HepG2 (cell line): ENCODE results near the gene TSPAN18. TPM values are rescaled to one million over a fixed set of nuclear protein-coding genes. Genes with fewer than 3 reads are reported as not detected.

ENCODE experiments used
- ATAC-seq: fragments of 200-7000 bp; cut with Tn5 transposase; 3 replicates; pipeline ENCODE4 v1.9.1; 2020; ENCODE audit warnings: mild to moderate bottlenecking, moderate library complexity
- BruUV-seq: library from RNA; stranded (reverse); fragments of 400-500 nt; replicated peaks from 2 replicates; lab custom pipeline; 2021; lab: Mats Ljungman, UMichigan
- CTCF ChIA-PET: fragments of 300-600 bp; formaldehyde crosslinking; extraction: SDS; loops from one replicate; lab custom pipeline; 2021; ENCODE audit warnings: low total read pairs, inconsistent platforms, low intra/inter-chr PET ratio; lab: Yijun Ruan, JAX
- POLR2A ChIA-PET: fragments of 350-600 bp; sonication (Branson Sonifier 250); formaldehyde crosslinking; loops from one replicate; lab custom pipeline; 2020; ENCODE audit warnings: antibody characterized with exemption, inconsistent platforms; lab: Yijun Ruan, JAX
- DNase-seq: peaks from one replicate; pipeline ENCODE4 v3.0.0-alpha.2; 2015; ENCODE audit warnings: low spot score
- FAIRE-seq: peaks from 3 replicates; lab custom pipeline; 2011; peaks lifted over from hg19 to GRCh38; lab: Jason Lieb, UNC
- H2AFZ ChIP-seq: one replicate; pipeline ENCODE4 v1.6.1; 2011; ENCODE audit warnings: low read length, inconsistent platforms
- H3K27ac ChIP-seq: fragments of 300-600 bp; 3 replicates; pipeline ENCODE4 v1.8.0; 2011; ENCODE audit warnings: mixed run types, mild to moderate bottlenecking, mixed read lengths, low read length, inconsistent platforms; ENCODE audit not compliant: insufficient read depth; ENCODE audit errors: extremely low read length
- H3K27me3 ChIP-seq, 2 experiments: fragments of 200-600 bp in 1 of 2; 2 replicates in 1 of 2; 3 replicates in 1 of 2; pipeline versions ENCODE4 v1.6.0 to v1.8.0; 2011; ENCODE audit warnings: low read length in 2 of 2, mild to moderate bottlenecking in 2 of 2, moderate library complexity in 2 of 2, inconsistent platforms in 1 of 2; ENCODE audit not compliant: insufficient read depth in 2 of 2, control insufficient read depth in 1 of 2
- H3K36me3 ChIP-seq, 2 experiments: fragments of 200-600 bp in 1 of 2; replicated peaks in 1 of 2; 2 replicates in 1 of 2; 3 replicates in 1 of 2; pipeline versions ENCODE4 v1.5.1 to v1.8.0; 2011; ENCODE audit warnings: low read length in 2 of 2, inconsistent platforms in 1 of 2; ENCODE audit not compliant: insufficient read depth in 2 of 2, control insufficient read depth in 1 of 2
- H3K4me1 ChIP-seq: 2 replicates; pipeline ENCODE4 v1.5.1; 2012; ENCODE audit warnings: low read length, inconsistent platforms; ENCODE audit not compliant: insufficient read depth
- H3K4me2 ChIP-seq: 2 replicates; pipeline ENCODE4 v1.6.0; 2011; ENCODE audit warnings: low read depth, low read length, inconsistent platforms
- H3K4me3 ChIP-seq, 3 experiments: fragments of 200-600 bp in 1 of 3; sonication (generic), shearing (Covaris generic) in 1 of 3; replicated peaks in 1 of 3; 2 replicates each; pipeline ENCODE4 v1.5.1; 2011 to 2016; ENCODE audit warnings: low read length in 3 of 3, inconsistent platforms in 2 of 3, low read depth in 2 of 3, mild to moderate bottlenecking in 2 of 3, control low read depth in 1 of 3, mixed read lengths in 1 of 3; ENCODE audit not compliant: insufficient read depth in 1 of 3
- H3K79me2 ChIP-seq: one replicate; pipeline ENCODE4 v1.6.1; 2011; ENCODE audit warnings: low read length, inconsistent platforms; ENCODE audit not compliant: insufficient read depth
- H3K9ac ChIP-seq: 2 replicates; pipeline ENCODE4 v1.6.0; 2011; ENCODE audit warnings: mild to moderate bottlenecking, low read depth, low read length, inconsistent platforms; ENCODE audit not compliant: insufficient read depth
- H3K9me3 ChIP-seq: 2 replicates; pipeline ENCODE4 v1.5.1; 2012; ENCODE audit warnings: mild to moderate bottlenecking, low read length
- H4K20me1 ChIP-seq: 2 replicates; pipeline ENCODE4 v1.6.0; 2011; ENCODE audit warnings: inconsistent platforms, mild to moderate bottlenecking, low read length, moderate library complexity; ENCODE audit not compliant: insufficient read depth
- ADNP ChIP-seq: sonication (generic); formaldehyde crosslinking; IDR thresholded peaks from 2 replicates; pipeline ENCODE4 v1.4.0; 2020; ENCODE audit warnings: missing genetic modification reagents
- ELF1 ChIP-seq: sonication (generic); formaldehyde crosslinking; IDR thresholded peaks from 2 replicates; pipeline ENCODE4 v1.4.0; 2020; ENCODE audit warnings: missing genetic modification reagents
- GABPB1 ChIP-seq: IDR thresholded peaks from 2 replicates; pipeline ENCODE4 v1.6.1; 2016; ENCODE audit warnings: mild to moderate bottlenecking, missing genetic modification reagents, moderate library complexity, missing compliant biosample characterization
- GPBP1L1 ChIP-seq: sonication (generic); formaldehyde crosslinking; IDR thresholded peaks from 2 replicates; pipeline ENCODE4 v1.5.0; 2020; ENCODE audit warnings: mild to moderate bottlenecking, missing genetic modification reagents
- MAFG ChIP-seq: sonication (generic); formaldehyde crosslinking; IDR thresholded peaks from 2 replicates; pipeline ENCODE4 v1.5.1; 2020; ENCODE audit warnings: mild to moderate bottlenecking, missing genetic modification reagents
- MYC ChIP-seq: sonication (generic); formaldehyde crosslinking; IDR thresholded peaks from 2 replicates; pipeline ENCODE4 v1.9.0; 2021; ENCODE audit warnings: missing genetic modification reagents, borderline replicate concordance
- NFIC ChIP-seq: IDR thresholded peaks from 2 replicates; pipeline ENCODE4 v1.6.1; 2012; ENCODE audit warnings: mild to moderate bottlenecking, low read length, inconsistent platforms
- REXO4 ChIP-seq: sonication (generic); formaldehyde crosslinking; IDR thresholded peaks from 2 replicates; pipeline ENCODE4 v1.8.0; 2022; ENCODE audit warnings: missing genetic modification reagents, mild to moderate bottlenecking, borderline replicate concordance
- SSRP1 ChIP-seq: IDR thresholded peaks from 2 replicates; pipeline ENCODE4 v1.6.1; 2016; ENCODE audit warnings: control low read depth
- ZBTB7A ChIP-seq: sonication (generic); formaldehyde crosslinking; IDR thresholded peaks from 2 replicates; pipeline ENCODE4 v1.8.0; 2022; ENCODE audit warnings: mild to moderate bottlenecking, missing genetic modification reagents
- ZFP62 ChIP-seq: sonication (generic); formaldehyde crosslinking; IDR thresholded peaks from 2 replicates; pipeline ENCODE4 v1.4.0; 2020; ENCODE audit warnings: missing genetic modification reagents
- ZNF724P ChIP-seq: sonication (generic); formaldehyde crosslinking; IDR thresholded peaks from 2 replicates; pipeline ENCODE4 v1.8.0; 2022; ENCODE audit warnings: missing genetic modification reagents, borderline replicate concordance
- ZNF891 ChIP-seq: sonication (generic); formaldehyde crosslinking; IDR thresholded peaks from 2 replicates; pipeline ENCODE4 v1.5.0; 2020; ENCODE audit warnings: mild to moderate bottlenecking, missing genetic modification reagents
- WGBS: methylation state at CpG from one replicate; pipeline ENCODE4 v1.1.6; 2017; ENCODE audit warnings: low lambda C conversion rate; 5-methylcytosine and 5-hydroxymethylcytosine counted together
- in situ Hi-C: cut with HindIII; loops from 2 replicates; pipeline ENCODE4 v1.10.0; 2017; ENCODE audit warnings: low pct_unique_long_range_greater_than_20kb; ENCODE audit not compliant: extremely low pct_ligation_motif_present
- intact Hi-C: fragments of 100-400 bp; cut with micrococcal nuclease; formaldehyde crosslinking; loops from one replicate; pipeline ENCODE4 v1.10.0; 2022; ENCODE audit not compliant: unreplicated experiment
- polyA plus RNA-seq, 8 experiments: library from polyadenylated mRNA; depleted of rRNA in 3 of 8; stranded (reverse) in 7 of 8; unstranded in 1 of 8; fragments of >200 nt; fragmentation: Illumina TruSeq in 4 of 8; extraction: Trizol in 4 of 8; gene quantifications; 2 replicates each; pipeline versions ENCODE4 v1.2.1 to v1.2.3, GENCODE V29; 2011 to 2016; ENCODE audit warnings: low read depth in 4 of 8, missing spikeins in 1 of 8, mixed read lengths in 1 of 8; ENCODE audit not compliant: insufficient read depth in 1 of 8
- total RNA-seq, 5 experiments: library from RNA; depleted of rRNA; stranded (reverse); fragments of >200 nt; fragmentation: Illumina TruSeq; extraction: Trizol; gene quantifications; 2 replicates each; pipeline ENCODE4 v1.2.3, GENCODE V29; 2016; ENCODE audit warnings: low read depth in 1 of 5

Gene TSPAN18
- total and polyA plus RNA-seq, 2 of the 13 experiments (the other 11 are each of a cell fraction or from before 2014, with no cell fraction given): not detected

GRCh38 chr11:44690651-44691050, 36.1 kb upstream of the TSPAN18 start:
- Histone ChIP-seq H3K4me2 (no peak overlapping the region), H2AFZ (no peak overlapping the region), H3K27me3 (peaks cover 0 to 2% of the 10 kb centered on the region in 2 experiments; a peak in 1 of 5 replicates), H3K79me2 (no peaks in the 10 kb centered on the region), H3K9me3 (no peaks in the 10 kb centered on the region), H3K27ac (no peak overlapping the region), H4K20me1 (no peaks in the 10 kb centered on the region), H3K4me3 (no peak overlapping the region), H3K9ac (no peak overlapping the region), H3K4me1 (no peaks in the 10 kb centered on the region), H3K36me3 (no peaks in the 10 kb centered on the region)
- no TSS peak for BruUV-seq
- WGBS: 20% methylated on average over 2 of the region's 3 CpGs
- CTCF ChIA-PET: no interaction called here
- intact Hi-C loops (no loop called here), in situ Hi-C loops (no loop called here)
- DNase-seq: no peak
- no peak for FAIRE-seq
- POLR2A ChIA-PET: no interaction called here
- TF ChIP-seq ZBTB7A (CRISPR knock-in tag) (no peak), GABPB1 (CRISPR knock-in tag) (no peak), ZFP62 (CRISPR knock-in tag) (no peak), ADNP (CRISPR knock-in tag) (no peak), ZNF724P (CRISPR knock-in tag) (no peak), ELF1 (CRISPR knock-in tag) (no peak), SSRP1 (CRISPR knock-in tag) (no peak), MYC (CRISPR knock-in tag) (no peak), ZNF891 (no peak)
- ATAC-seq: no peak

- Histone ChIP-seq H4K20me1 (no peaks in the 10 kb centered on the region), H2AFZ (no peak overlapping the region), H3K79me2 (no peaks in the 10 kb centered on the region), H3K4me1 (no peaks in the 10 kb centered on the region), H3K27me3 (peaks cover 0 to 2% of the 10 kb centered on the region in 2 experiments; a peak in 1 of 5 replicates), H3K36me3 (no peaks in the 10 kb centered on the region), H3K9ac (no peak overlapping the region), H3K9me3 (no peaks in the 10 kb centered on the region), H3K4me3 (no peak overlapping the region), H3K27ac (no peak overlapping the region), H3K4me2 (no peak overlapping the region)
- ChIA-PET CTCF (no interaction called here), POLR2A (no interaction called here)
- in situ Hi-C loops (no loop called here), intact Hi-C loops (no loop called here)
- BruUV-seq: no TSS peak
- no peak for DNase-seq
- ATAC-seq: no peak; the same call in 2 of the 3 replicates
- WGBS: no CpG with 5 or more reads among the region's 10 CpGs
- TF ChIP-seq NFIC: no peak
- TF ChIP-seq MAFG: no peak
- TF ChIP-seq GPBP1L1 (CRISPR knock-in tag): no peak
- TF ChIP-seq REXO4 (CRISPR knock-in tag): no peak
- FAIRE-seq: no peak
These were observed 34.3 kb upstream of the TSPAN18 start for GRCh38 chr11:44692460-44692859.
